Neural cell (in vitro differentiated cells): ENCODE data around the gene P2RX1. TPM values are rescaled to one million over a fixed set of nuclear protein-coding genes. Genes with fewer than 3 reads are reported as not detected.

ENCODE experiments used
- H2AFZ ChIP-seq: fragments of 200-600, 300-800 bp; sonication (generic), shearing (Covaris generic); 2 replicates; pipeline ENCODE4 v1.6.0; 2014; ENCODE audit warnings: low read depth, mild to moderate bottlenecking, antibody characterized with exemption, low read length, moderate library complexity
- H3F3A ChIP-seq: fragments of 200-600 bp; shearing (Covaris generic); 2 replicates; pipeline ENCODE4 v1.6.1; 2016; ENCODE audit warnings: mild to moderate bottlenecking, moderate library complexity, mixed read lengths, antibody characterized with exemption, low read length; ENCODE audit not compliant: insufficient read depth, poor library complexity, severe bottlenecking
- H3K27ac ChIP-seq: fragments of 200-600, 300-800 bp; sonication (generic), shearing (Covaris generic); 2 replicates; pipeline ENCODE4 v1.5.1; 2014; ENCODE audit warnings: mild to moderate bottlenecking, low read length, moderate library complexity
- H3K27me3 ChIP-seq: fragments of 300-800, 200-600 bp; sonication (generic), shearing (Covaris generic); 2 replicates; pipeline ENCODE4 v1.6.0; 2014; ENCODE audit warnings: mild to moderate bottlenecking, low read depth, low read length, moderate library complexity; ENCODE audit not compliant: insufficient read depth
- H3K36me3 ChIP-seq: fragments of 300-800, 200-600 bp; sonication (generic), shearing (Covaris generic); 2 replicates; pipeline ENCODE4 v1.5.1; 2014; ENCODE audit warnings: mild to moderate bottlenecking, antibody characterized with exemption, low read length, moderate library complexity; ENCODE audit not compliant: insufficient read depth
- H3K4me2 ChIP-seq: fragments of 300-800, 200-600 bp; sonication (generic), shearing (Covaris generic); 2 replicates; pipeline ENCODE4 v1.6.0; 2014; ENCODE audit warnings: mild to moderate bottlenecking, low read length
- H3K4me3 ChIP-seq: fragments of 300-800, 200-600 bp; sonication (generic), shearing (Covaris generic); 2 replicates; pipeline ENCODE4 v1.5.1; 2014; ENCODE audit warnings: mild to moderate bottlenecking, low read length, moderate library complexity
- H3K79me2 ChIP-seq: fragments of 200-600 bp; shearing (Covaris generic); replicated peaks from 2 replicates; pipeline ENCODE4 v1.6.0; 2014; ENCODE audit warnings: mild to moderate bottlenecking, low read length, moderate library complexity; ENCODE audit not compliant: insufficient read depth
- H3K9ac ChIP-seq: fragments of 300-800, 200-600 bp; sonication (generic), shearing (Covaris generic); 2 replicates; pipeline ENCODE4 v1.6.1; 2016; ENCODE audit warnings: mild to moderate bottlenecking, low read length, mixed read lengths
- H3K9me2 ChIP-seq: fragments of 200-600 bp; shearing (Covaris generic); 2 replicates; pipeline ENCODE4 v1.6.1; 2016; ENCODE audit warnings: mild to moderate bottlenecking, low read length, mixed read lengths; ENCODE audit not compliant: insufficient read depth
- H3K9me3 ChIP-seq: fragments of 200-600, 300-800 bp; sonication (generic), shearing (Covaris generic); 2 replicates; pipeline ENCODE4 v1.6.1; 2016; ENCODE audit warnings: mild to moderate bottlenecking, mixed run types, low read length, moderate library complexity, mixed read lengths
- H4K20me1 ChIP-seq: fragments of 200-600 bp; shearing (Covaris generic); 2 replicates; pipeline ENCODE4 v1.6.1; 2016; ENCODE audit warnings: mild to moderate bottlenecking, mixed run types; ENCODE audit not compliant: insufficient read depth
- EP300 ChIP-seq: fragments of 450-650 bp; conservative IDR thresholded peaks from 2 replicates; pipeline ENCODE4 v1.6.1; 2014; ENCODE audit warnings: antibody characterized with exemption, mild to moderate bottlenecking, moderate library complexity; ENCODE audit not compliant: poor library complexity, severe bottlenecking
- EZH2 ChIP-seq: fragments of 200-600, 300-800 bp; shearing (Covaris generic), sonication (generic); IDR thresholded peaks from 2 replicates; pipeline ENCODE4 v1.6.1; 2014; ENCODE audit warnings: antibody characterized with exemption, low read length, borderline replicate concordance, mild to moderate bottlenecking; ENCODE audit not compliant: insufficient read depth, poor library complexity, severe bottlenecking
- MXI1 ChIP-seq: fragments of 450-650 bp; conservative IDR thresholded peaks from 2 replicates; pipeline ENCODE4 v1.6.1; 2014; ENCODE audit warnings: antibody characterized with exemption, mild to moderate bottlenecking; ENCODE audit not compliant: poor library complexity, severe bottlenecking
- POLR2AphosphoS5 ChIP-seq: IDR thresholded peaks from 2 replicates; pipeline ENCODE4 v1.6.1; 2012
- RAD21 ChIP-seq: fragments of 450-650 bp; conservative IDR thresholded peaks from 2 replicates; pipeline ENCODE4 v1.6.1; 2014; ENCODE audit warnings: antibody characterized with exemption, mild to moderate bottlenecking, moderate library complexity
- SMC3 ChIP-seq: fragments of 450-650 bp; conservative IDR thresholded peaks from 2 replicates; pipeline ENCODE4 v1.6.1; 2014; ENCODE audit warnings: antibody characterized with exemption, mild to moderate bottlenecking, moderate library complexity; ENCODE audit not compliant: poor library complexity
- TAF1 ChIP-seq: IDR thresholded peaks from 2 replicates; pipeline ENCODE4 v1.6.1; 2012; ENCODE audit warnings: low read depth
- polyA plus RNA-seq: library from polyadenylated mRNA; depleted of rRNA; stranded (reverse); fragments of >200 nt; gene quantifications from 2 replicates; pipeline ENCODE4 v1.2.3, GENCODE V29; 2014
- TF ChIP-seq, protein P1 (sequence below): fragments of 450-650 bp; IDR thresholded peaks from 2 replicates; pipeline ENCODE4 v1.5.1; 2014; ENCODE audit warnings: antibody characterized with exemption, mild to moderate bottlenecking, moderate library complexity; ENCODE audit not compliant: poor library complexity, severe bottlenecking
- TF ChIP-seq, protein P2 (sequence below): IDR thresholded peaks from 2 replicates; pipeline ENCODE4 v1.6.1; 2012; ENCODE audit warnings: borderline replicate concordance

Gene P2RX1
- polyA plus RNA-seq, 1 donor from 2014 or later: not detected

DNA sequence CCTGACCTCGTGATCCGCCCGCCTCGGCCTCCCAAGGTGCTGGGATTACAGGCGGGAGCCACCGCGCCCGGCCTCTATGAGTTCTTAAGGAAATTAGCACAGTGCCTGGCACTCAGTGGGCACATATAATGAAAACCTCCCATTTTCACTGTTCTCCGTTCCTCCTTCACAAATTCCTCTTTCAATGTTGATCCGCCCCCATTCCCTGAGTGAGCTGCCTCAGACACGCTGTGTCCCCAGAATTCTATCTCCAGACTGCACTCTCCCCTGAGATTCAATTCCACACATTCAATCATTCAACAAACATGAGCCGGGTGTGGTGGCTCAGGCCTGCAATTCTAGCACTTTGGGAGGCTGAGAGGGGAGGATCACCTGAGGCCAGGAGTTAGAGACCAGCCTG lies 7.0 kb downstream of the P2RX1 start:
- H3K79me2 ChIP-seq: no peaks in the 10 kb centered on the region
- H3K4me2 ChIP-seq: no peak overlapping the region
- no peaks in the 10 kb centered on the region for H3F3A ChIP-seq
- TF ChIP-seq, protein P1, sequence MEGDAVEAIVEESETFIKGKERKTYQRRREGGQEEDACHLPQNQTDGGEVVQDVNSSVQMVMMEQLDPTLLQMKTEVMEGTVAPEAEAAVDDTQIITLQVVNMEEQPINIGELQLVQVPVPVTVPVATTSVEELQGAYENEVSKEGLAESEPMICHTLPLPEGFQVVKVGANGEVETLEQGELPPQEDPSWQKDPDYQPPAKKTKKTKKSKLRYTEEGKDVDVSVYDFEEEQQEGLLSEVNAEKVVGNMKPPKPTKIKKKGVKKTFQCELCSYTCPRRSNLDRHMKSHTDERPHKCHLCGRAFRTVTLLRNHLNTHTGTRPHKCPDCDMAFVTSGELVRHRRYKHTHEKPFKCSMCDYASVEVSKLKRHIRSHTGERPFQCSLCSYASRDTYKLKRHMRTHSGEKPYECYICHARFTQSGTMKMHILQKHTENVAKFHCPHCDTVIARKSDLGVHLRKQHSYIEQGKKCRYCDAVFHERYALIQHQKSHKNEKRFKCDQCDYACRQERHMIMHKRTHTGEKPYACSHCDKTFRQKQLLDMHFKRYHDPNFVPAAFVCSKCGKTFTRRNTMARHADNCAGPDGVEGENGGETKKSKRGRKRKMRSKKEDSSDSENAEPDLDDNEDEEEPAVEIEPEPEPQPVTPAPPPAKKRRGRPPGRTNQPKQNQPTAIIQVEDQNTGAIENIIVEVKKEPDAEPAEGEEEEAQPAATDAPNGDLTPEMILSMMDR: no peak
- no peak for TF ChIP-seq POLR2AphosphoS5
- TF ChIP-seq TAF1: no peak
- TF ChIP-seq, protein P2, sequence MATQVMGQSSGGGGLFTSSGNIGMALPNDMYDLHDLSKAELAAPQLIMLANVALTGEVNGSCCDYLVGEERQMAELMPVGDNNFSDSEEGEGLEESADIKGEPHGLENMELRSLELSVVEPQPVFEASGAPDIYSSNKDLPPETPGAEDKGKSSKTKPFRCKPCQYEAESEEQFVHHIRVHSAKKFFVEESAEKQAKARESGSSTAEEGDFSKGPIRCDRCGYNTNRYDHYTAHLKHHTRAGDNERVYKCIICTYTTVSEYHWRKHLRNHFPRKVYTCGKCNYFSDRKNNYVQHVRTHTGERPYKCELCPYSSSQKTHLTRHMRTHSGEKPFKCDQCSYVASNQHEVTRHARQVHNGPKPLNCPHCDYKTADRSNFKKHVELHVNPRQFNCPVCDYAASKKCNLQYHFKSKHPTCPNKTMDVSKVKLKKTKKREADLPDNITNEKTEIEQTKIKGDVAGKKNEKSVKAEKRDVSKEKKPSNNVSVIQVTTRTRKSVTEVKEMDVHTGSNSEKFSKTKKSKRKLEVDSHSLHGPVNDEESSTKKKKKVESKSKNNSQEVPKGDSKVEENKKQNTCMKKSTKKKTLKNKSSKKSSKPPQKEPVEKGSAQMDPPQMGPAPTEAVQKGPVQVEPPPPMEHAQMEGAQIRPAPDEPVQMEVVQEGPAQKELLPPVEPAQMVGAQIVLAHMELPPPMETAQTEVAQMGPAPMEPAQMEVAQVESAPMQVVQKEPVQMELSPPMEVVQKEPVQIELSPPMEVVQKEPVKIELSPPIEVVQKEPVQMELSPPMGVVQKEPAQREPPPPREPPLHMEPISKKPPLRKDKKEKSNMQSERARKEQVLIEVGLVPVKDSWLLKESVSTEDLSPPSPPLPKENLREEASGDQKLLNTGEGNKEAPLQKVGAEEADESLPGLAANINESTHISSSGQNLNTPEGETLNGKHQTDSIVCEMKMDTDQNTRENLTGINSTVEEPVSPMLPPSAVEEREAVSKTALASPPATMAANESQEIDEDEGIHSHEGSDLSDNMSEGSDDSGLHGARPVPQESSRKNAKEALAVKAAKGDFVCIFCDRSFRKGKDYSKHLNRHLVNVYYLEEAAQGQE: no peak
- TF ChIP-seq EP300: no peak
- no peak for TF ChIP-seq RAD21
- no peak for TF ChIP-seq MXI1
- no peak for TF ChIP-seq EZH2
- TF ChIP-seq SMC3: no peak
- H3K27ac ChIP-seq: no peak overlapping the region
- H3K9me2 ChIP-seq: no peaks in the 10 kb centered on the region
- no peaks in the 10 kb centered on the region for H3K36me3 ChIP-seq
- no peaks in the 10 kb centered on the region for H3K27me3 ChIP-seq
- no peak overlapping the region for H2AFZ ChIP-seq
- no peaks in the 10 kb centered on the region for H3K9me3 ChIP-seq
- no peak overlapping the region for H3K9ac ChIP-seq
- H4K20me1 ChIP-seq: no peaks in the 10 kb centered on the region
- H3K4me3 ChIP-seq: no peak overlapping the region

DNA sequence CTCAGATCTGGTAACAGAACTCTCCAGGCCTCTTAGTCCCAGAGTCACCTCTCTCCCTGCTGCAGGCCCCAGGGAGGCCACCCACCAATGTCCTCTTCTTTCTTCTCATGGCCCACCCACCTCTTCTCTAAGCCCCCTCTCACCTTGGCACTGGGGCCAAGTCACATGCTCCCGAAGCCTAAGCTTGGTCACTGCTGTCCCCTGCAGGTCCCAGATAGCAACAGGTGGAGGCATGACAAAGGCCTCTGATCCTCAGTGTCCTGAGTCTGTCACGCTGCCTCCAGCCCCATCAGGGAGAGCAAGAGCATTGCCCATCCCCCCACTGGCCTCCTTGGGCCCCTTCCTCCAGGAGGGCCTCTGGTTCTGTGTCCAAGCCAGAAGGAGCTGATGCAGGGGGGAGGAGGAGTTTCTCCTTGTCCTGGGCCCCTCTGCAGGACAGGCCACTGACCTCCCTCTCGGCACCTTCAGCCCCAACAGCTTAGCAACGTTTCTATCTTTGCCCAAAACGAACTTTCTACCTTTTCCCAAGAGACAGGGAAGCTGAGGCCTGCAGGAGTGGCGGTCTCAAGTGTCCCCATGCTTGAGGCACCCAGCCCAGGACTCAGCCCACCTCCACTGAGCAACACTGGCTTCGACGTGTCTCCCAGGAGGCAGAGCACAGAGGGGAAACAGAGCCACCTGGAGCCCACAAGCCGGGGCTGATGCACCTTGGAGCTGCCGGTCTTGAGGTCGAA lies 8.6 kb downstream of the P2RX1 start:
- no peaks in the 10 kb centered on the region for H4K20me1 ChIP-seq

More for the DNA sequence above, 8.6 kb downstream of the P2RX1 start:
- H3K79me2 ChIP-seq: no peaks in the 10 kb centered on the region
- H3K4me2 ChIP-seq: no peak overlapping the region
- no peak overlapping the region for H3K27ac ChIP-seq
- H3K9me2 ChIP-seq: no peaks in the 10 kb centered on the region
- no peaks in the 10 kb centered on the region for H3K36me3 ChIP-seq
- TF ChIP-seq RAD21 (no peak), POLR2AphosphoS5 (no peak), EZH2 (no peak), SMC3 (no peak), MXI1 (no peak), EP300 (no peak), TAF1 (no peak)
- TF ChIP-seq, protein P1: no peak
- TF ChIP-seq, protein P2: no peak
- no peak overlapping the region for H3K9ac ChIP-seq
- no peaks in the 10 kb centered on the region for H3K9me3 ChIP-seq
- no peaks in the 10 kb centered on the region for H3F3A ChIP-seq
- no peak overlapping the region for H3K4me3 ChIP-seq
- no peaks in the 10 kb centered on the region for H3K27me3 ChIP-seq
- no peak overlapping the region for H2AFZ ChIP-seq
